Stimulated activated CD8-positive, alpha-beta memory T cell treated with anti-CD3 and anti-CD28 coated beads, Interleukin-4, amount 100 ng/mL, for 24 hours (primary cell): ENCODE data around the gene FBL.
"Not testable (repeated sequence)": the region's sequence is repeated elsewhere in the genome, so short reads cannot be mapped to it uniquely, and the experiment has no call there.

Source experiments
- DNase-seq: peaks from one replicate; pipeline ENCODE4 v3.0.0-alpha.2; 2020; ENCODE audit warnings: low read depth

The FBL gene

DNA sequence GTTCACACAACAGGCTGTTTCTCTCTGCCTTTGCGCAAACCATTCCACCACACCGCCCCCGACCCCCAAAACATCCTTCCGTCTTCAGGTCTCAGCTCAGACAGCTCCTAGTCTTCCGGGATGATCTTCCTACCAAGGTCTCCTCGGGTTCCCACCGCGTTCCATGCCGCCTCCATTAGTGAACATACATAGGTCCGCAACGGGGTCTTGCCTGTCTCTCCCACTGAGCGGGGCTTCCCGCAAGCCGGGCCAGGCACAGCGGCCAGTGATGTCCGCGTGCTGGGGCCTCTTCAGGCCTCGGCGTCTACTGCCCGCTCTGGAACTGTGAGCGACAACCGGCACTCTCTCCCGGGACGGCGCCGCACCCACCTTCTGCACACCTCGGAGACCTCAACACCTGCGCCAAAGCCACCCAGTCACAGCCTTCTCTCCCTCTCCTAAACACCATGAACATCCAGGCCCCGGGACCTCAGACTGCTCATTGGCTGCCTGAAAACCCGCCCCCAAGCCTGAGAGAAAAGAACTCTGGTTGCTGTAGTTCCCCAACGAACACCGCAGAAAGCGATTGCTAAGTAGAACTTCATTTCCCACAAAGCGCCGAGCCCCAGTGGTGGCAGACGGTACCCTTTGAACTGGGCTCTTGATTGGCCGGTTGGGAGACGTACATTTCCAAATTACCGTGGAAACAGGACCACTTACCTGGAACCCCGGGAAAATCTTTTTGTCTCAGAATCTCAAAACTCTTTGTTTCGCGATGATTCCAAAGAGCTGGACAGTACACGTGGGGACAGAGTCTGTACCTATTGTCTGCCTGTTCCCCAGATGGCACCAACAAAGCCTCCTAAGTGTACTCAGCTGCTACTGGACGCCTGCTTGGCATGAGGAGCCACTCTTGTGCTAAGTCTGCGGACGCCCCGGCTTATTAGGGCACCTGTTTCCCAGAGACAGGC lies 21.8 kb downstream of the FBL start:
- DNase-seq, result peak; percentile 75

DNA sequence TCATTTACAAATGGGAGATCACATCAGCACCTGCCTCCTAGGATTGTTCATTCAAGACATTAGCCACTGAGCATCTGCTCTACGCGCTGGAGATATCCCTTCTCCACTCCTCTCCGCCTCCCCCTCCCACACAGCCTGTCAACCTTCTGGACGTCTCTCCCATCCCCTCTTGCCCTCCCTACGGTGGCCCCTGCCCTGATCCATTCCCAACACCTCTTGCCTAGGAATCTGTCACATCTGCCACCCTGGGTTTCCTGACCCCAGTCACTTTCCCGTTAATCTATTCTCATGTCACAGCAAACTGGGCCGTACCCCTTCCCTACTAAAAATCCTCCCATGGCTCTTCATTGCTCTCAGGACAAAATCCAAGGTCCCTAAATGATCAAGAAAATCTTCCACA lies 22.5 kb downstream of the FBL start:
- no peak for DNase-seq

DNA sequence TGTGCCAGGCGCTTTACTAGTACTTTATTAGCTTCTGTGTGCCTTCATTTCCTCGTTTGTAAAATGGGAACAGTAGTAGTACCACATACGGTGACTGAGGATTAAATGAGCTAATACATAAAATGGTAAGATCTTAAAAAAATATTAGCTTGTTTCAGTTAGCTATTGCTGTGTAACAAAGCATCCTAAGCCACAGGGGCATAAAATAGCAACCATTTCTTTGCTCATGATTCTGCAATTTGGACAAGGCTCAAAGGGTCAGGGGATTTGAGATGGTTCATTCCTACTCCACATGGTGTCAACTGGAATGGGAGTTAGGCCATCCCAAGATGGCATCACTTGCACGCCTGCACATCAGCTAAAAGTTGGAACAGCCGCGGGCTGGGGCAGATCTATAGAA lies 25.5 kb downstream of the FBL start:
- DNase-seq, result no peak

DNA sequence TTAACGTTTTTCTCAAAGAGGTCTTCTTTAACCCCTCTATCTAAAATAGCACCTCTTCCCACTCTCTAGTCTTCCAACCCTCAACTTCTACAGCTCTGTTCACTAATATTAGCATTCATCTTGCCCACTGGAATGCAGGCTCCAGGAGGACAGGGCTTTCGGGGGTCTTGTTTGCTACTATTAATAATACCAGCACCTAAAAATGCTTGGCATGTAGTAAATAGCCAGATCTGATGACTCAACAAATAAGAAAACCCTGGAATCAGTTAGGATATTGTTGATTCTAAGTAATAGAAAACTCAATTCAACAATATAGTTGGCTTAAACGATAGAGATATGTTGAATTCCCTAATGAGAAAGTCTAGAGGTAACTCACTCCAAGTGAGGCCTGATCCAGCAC lies 26.4 kb downstream of the FBL start:
- no peak for DNase-seq

DNA sequence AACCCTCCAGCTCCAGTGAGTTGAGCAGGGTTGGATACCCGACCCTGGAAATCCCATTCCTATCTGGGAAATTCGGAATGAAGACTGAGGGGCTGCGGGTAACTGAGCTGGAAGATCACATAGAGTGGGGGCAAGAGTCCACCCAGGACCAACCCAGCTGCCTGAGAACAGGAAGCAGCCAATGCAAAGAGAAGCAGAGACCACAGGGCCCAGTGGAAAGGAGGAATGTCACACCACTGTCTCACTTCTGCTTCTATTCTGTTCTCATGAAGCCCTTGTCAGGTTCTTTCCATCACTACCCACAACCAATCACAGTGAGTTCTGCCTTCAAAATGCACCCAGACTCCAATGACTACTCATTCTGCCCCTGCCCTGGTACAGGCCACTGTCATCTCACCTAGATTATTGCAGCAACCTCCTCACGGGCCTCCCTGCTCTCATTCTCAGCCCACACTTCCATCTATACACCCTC lies 27.5 kb downstream of the FBL start:
- DNase-seq, result no peak

DNA sequence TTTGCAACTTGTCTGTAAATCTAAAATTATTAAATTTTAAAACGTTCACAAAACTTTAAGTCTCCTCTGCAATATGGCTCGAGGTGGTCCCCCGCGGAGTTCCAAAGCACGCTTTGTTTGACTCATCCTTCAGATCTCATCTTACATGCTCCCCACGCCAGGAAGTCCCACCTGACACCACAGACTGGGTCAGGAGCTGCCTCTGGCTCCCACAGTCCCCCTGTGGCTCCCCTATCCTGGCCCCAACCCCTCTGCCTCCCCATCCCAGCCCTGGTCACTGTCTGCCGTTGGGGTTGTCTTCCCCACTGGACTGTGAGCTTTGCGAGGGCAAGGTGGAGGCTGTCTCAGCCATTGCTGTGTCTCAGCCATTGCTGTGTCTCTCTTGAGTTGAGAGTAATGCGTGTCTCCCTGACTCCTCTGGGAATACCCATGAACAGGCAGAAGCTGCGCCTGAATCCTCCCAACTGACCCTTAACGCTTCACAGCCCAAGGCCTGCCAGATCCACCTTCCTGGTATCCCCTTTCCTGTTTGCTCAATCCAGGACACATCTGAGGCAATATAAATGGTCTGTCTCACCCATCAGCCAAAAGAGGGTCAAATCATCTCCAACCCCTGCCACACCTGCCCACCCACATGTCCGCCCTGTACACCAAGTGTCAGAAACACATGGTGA lies 28.2 kb downstream of the FBL start:
- no peak for DNase-seq

DNA sequence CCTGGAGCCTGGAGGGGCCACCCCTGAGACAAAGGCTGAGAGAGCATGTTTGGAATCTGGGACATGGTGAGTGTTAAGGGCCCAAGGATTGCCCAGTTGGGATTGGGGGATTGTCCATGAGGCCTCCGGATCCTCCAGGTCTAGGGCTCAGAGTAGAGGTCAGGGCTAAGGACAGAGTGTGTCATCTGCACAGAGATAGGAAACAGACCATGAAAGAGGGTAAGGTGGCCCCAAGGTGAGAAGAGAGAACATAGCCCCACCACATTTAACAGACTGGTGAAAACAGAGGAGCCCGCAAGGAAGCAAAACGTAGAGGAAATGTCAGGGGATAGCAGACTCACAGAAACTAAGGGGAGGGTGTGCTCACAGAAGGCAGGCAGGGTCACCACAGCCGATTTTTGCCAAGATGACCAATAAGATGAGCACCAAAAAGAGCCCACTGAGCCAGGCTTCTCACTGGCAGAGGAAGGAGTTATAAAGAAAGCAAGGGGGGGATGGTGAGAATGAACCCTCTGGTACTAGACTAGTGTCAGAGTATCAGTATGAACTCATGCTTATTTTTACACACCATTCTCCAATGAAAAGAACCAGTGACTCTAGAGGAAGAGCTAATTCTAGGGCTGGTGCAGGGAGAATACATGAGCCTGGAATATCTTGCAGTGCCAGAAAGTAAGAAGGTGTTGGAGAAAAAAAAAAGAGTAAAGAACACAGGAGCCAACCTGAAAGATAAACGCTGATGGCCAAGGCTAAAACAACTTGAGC lies 29.7 kb downstream of the FBL start:
- no peak for DNase-seq

DNA sequence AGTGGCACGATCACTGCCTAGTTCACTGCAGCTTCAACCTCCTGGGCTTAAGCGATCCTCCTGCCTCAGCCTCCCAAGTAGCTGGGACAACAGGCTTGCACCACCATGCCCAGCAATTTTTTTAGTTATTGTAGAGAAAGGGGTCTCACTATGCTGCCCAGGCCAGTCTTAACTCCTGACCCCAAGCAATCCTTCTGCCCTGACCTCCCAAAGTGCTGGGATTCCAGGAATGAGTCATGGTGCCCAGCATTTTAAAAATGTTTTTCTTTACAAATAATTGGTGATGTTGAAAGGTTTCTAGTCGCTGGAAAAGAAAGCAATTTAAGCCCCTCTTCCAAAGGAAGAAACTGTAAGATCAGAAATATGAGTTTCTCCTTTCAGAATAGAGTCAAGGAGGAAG lies 31.6 kb downstream of the FBL start:
- no peak for DNase-seq

DNA sequence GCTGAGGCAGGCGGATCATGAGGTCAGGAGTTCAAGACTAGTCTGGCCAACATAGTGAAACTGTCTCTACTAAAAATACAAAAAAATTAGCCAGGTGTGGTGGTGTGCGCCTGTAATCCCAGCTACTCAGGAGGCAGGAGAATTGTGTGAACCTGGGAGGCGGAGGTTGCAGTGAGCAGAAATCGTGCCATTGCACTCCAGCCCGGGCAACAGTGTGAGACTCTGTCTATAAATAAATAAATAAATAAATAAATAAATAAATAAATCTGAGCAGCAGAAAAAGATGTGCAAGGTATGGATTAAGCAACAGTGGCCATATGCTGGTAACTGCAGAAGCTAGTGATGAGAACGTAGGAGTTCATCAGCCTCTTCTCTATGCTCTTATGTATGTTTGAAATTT lies 32.1 kb downstream of the FBL start:
- DNase-seq, result not testable (repeated sequence)

DNA sequence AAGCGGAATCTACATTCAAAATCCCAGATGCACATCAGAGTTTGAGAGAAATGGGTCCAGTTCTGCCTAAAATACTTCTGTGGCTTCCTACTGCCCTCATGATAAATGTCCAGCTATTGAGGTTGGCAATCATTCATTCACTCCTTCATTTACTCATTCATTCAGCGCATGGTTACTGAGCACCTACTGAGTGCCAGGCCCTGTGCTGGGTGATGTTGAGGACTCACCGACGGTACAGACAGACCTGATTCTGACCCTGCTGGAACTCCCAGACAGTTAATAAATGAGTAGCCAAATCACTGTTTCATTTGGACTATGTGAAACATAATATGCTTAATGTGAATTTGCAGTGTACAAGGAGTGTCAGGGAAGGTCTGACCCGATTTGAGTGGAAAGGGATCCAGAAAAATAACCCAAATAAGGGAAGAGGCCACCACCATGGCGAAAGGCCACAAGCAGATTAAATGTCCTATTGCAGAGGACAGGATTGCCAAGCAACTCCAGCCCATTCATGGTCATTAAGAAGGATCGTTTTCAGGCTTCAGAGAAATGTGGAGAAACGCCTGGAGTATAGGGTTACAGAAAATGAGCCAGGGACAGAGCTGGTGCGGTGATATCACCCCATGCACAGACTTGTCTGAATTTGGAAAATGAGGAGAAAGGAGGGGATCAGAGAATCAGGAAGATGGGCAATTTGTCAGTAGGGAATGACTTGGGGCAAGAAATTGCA lies 32.8 kb downstream of the FBL start:
- DNase-seq, result no peak

DNA sequence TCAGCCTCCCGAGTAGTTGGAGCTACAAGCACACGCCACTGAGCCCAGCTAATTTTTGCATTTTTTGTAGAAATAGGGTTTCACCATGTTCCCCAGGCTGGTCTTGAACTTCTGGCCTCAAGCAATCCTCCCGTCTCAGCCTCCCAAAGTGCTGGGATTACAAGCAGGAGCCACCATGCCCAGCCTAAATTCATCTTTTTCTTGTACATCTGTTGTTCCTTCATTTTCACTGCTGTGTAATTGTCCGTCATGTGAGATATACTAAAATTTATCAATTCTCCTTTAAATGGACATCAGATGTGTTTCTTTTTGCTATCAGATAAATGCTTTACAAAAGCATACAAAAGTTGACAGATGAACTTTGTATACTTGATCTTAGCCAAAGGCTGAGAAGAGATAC lies 35.1 kb downstream of the FBL start:
- DNase-seq, result no peak

DNA sequence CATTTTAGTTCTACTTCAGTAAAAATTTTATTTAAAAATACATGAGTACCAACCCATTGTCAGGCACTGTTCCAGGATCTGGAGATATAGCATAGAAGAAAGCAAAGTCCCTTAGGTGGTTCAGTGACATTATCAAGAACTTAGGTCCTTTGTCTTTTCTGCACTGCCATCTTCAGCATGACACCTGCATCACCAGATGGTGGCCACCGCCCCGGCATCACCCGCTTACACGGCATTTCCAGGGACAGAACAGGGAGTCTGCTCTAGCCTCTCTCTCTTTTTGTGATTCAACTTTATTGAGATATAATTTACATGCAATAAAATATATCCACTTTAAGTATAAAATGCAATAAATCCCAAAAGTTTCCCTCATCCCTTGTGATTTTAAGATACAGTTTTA lies 35.8 kb downstream of the FBL start:
- DNase-seq, result no peak

DNA sequence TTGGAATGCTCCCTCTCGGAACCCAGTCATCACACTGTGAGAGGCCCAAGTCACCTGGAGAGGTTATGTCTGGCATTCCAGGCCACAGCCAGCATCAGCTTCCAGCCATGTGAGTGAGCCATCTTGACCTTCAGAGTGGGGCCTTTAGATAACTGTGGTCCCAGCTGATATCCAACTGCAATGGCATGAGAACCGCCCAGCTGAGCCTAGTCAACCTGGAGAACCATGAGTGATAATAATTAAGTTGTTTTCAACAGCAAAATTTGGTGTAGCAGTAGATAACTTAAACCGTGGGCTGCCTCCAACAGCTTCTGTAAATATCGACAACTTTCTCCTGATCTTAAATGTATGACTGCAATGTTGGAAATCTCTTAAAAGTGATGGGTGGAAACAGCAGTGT lies 36.8 kb downstream of the FBL start:
- DNase-seq, result no peak

DNA sequence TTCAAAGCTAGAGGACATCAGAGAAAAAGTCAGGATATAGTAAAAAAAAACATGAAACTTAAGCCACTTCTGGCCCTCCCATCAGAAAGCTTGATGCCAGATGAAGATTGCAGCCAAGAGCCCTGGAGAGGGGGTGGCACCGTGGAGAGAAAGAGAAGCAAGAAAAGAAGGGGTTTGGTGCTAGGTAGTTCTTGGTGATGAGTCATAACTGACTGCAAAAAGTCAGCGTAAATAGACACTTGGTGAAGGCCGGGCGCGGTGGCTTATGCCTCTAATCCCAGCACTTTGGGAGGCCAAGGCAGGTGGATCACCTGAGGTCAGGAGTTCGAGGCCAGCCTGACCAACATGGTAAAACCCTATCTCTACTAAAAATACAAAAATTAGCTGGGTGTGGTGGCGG lies 37.5 kb downstream of the FBL start:
- DNase-seq, result not testable (repeated sequence)

DNA sequence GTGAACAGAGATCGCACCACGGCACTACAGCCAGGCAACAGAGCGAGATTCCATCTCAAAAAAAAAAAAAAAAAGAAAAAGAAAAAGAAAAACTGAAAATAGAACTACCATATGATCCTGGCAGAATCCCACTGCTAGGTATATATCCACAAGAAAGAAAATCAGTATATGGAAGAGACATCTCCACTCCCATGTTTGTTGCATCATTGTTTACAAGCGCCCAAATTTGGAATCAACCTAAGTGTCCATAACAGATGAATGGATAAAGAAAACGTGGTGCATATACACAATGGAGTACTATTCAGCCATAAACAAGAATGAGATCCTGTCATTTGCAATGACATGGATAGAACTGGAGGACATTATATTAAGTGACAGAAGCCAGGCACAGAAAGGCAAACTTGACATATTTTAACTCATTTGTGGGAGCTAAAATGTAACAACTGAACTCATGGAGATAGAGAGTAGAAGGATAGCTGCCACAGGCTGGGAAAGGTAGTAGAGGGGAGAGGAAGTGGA lies 38.3 kb downstream of the FBL start:
- no peak for DNase-seq

DNA sequence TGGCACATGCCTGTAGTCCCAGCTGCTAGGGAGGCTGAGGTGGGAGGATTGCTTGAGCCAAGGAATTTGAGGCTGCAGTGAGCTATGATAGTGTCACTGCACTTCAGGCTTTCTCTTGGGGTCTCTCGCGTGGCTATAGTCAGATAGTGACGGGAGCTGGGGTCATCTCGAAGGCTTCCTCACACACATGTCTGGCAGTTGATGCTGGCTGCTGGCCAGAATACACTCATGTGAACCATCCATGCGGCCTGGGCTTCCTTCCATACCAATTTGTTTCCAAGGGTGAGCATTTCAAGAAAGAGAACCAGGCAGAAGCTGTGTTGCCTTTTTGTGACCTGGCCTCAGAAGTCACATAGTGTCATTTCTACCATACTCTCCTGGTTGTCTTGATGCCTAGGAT lies 41.1 kb downstream of the FBL start:
- DNase-seq, result no peak

DNA sequence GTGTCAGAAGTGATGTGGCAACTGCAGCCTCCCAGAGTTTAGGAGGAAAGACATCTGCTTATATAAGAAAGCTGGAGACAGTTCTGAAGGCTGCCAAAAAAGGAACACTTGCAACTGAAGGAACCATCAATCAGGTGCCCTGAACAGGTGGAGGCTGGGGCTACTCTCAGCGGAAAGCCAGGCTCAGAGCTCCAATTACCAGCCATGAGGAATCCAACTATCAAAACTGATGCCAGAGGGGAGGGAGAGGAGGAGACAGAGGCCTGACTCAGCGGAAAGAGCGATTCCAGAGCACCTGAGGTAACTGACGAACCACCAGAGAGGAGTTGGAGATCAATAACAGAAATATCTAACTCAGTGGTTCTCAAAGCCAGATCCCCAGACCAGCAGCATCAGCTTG lies 43.2 kb downstream of the FBL start:
- DNase-seq, result no peak

DNA sequence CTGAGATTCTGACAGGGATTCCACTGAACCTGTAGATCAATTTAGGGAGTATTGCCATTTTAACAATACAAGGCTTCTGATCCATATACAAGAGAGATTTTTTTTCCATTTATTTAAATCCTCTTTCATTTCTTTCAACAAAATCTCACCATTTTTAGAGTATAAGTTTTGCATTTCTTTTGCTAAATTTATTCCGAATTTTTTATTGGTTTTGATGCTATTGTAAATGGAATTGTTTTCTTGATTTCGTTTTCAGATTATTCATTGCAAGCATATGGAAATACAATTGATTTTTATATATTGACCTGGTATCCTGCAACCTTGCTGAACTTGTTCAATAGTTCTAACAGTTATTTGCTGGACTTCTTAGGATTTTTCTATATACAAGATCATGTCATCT lies 49.1 kb downstream of the FBL start:
- DNase-seq, result no peak

DNA sequence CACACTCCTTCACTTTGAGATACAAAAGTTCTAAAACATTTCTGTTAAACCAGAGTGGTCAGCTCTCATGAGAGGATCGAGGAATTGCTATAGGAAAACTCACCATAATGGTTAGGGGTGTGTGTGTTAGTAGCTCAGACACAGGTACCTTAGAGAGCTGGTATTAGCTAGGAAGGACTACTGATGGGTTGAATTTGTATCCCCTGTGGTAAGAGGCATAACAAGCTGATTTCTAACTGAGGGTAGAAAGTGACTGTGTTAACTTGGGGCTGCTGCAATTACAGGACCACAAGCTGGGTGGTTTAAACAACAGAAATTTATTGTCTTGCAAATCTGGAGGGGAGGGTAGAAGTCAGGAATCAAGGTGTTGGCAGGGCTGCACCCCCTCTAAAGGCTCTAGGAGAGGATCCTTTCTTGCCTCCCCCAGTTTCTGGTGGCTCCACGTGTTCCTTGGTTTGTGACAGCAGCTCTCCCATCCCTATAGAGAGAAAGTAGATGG lies 50.1 kb downstream of the FBL start:
- DNase-seq, result no peak

DNA sequence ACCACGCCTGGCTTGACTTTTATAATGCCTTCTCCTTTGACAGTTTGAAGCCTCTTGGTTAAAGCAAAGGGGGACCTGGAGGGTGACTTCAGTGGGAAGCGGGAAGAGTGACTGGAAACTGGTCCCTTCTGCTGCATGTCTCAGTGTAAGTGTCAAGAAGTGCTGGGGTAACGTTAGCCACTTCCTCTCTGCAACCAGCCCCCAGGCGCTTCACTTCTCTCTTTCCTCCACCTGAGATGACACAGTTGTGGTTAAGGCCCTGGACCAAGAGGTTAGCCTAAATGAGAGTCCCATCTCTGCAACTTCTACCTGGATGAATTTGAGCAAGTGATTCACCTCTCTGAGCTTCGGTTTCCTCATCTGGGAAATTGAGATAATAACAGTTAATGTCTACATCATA lies 51.2 kb downstream of the FBL start:
- DNase-seq, result no peak

DNA sequence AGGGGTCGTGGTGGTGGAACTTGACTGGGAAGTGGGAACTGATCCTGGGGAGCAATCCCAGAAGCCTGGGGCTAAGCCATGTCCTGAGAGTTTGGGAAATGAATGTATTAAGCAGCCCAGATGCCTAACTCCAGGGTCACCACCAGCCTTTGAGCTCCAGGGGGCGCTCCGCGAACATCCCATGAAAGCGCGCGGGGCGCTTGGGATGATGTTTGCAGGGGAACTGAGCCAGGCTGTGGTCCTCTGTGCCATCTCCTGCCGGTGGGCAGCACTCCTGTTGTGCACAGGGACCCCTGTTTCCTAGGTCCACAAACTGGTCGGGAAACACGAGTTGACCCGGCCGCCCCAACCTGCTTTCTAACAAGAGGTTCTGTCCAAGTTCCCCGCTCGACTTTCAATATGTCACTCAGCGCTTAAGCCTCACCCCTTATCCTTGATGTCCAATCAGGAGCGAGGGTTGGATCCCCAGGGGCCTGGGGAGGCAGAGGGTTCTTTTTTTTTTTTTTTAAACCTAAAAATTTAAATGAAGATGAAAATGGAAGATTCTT lies 53.1 kb downstream of the FBL start:
- DNase-seq, result peak; percentile 60
